ENCODE results near the gene HK1. TPM values are rescaled to one million over a fixed set of nuclear protein-coding genes. Genes with fewer than 3 reads are reported as not detected.

The HK1 gene
- total and polyA plus RNA-seq, 2 of the 13 experiments (the other 11 are each of a cell fraction or from before 2014, with no cell fraction given), result 0.29 to 1.5 TPM

- TF ChIP-seq ZNF629 (CRISPR knock-in tag; conservative IDR thresholded peaks at IDR 0.05) (peak; percentile 75), HDAC2 (CRISPR knock-in tag; IDR thresholded peaks at IDR 0.05) (no peak), SYNCRIP (IDR thresholded peaks at IDR 0.05; ENCODE audit: insufficient read depth, low read depth, low read length) (no peak), ZNF441 (CRISPR knock-in tag; IDR thresholded peaks at IDR 0.05; ENCODE audit: borderline replicate concordance) (peak; percentile 94), ZNF460 (CRISPR knock-in tag; IDR thresholded peaks at IDR 0.05; ENCODE audit: borderline replicate concordance) (no peak), FOXA1 (IDR thresholded peaks at IDR 0.05) (no peak), FOXA1 (CRISPR knock-in tag; IDR thresholded peaks at IDR 0.05) (peak; percentile 33; the same call in 1 of the 2 replicates), GRHL1 (CRISPR knock-in tag; conservative IDR thresholded peaks at IDR 0.05) (no peak), MLXIP (CRISPR knock-in tag; IDR thresholded peaks at IDR 0.05; ENCODE audit: borderline replicate concordance) (no peak), KLF13 (CRISPR knock-in tag; IDR thresholded peaks at IDR 0.05) (no peak), CREBL2 (CRISPR knock-in tag; IDR thresholded peaks at IDR 0.05; ENCODE audit: borderline replicate concordance) (no peak), CEBPG (CRISPR knock-in tag; IDR thresholded peaks at IDR 0.05) (no peak), TCF7 (IDR thresholded peaks at IDR 0.05; ENCODE audit: low read depth) (0 out of 2 replicates have a peak, but pooled peaks have one; percentile 13), ZNF292 (CRISPR knock-in tag; IDR thresholded peaks at IDR 0.05; ENCODE audit: borderline replicate concordance, low read depth) (peak; percentile 44; the same call in 1 of the 2 replicates), ISL2 (CRISPR knock-in tag; IDR thresholded peaks at IDR 0.05) (no peak), ZNF746 (CRISPR knock-in tag; IDR thresholded peaks at IDR 0.05) (peak; percentile 92), FOXP1 (IDR thresholded peaks at IDR 0.05) (no peak), FOXP1 (CRISPR knock-in tag; IDR thresholded peaks at IDR 0.05) (0 out of 2 replicates have a peak, but pooled peaks have one; percentile 9), MEIS2 (CRISPR knock-in tag; IDR thresholded peaks at IDR 0.05) (no peak)
Observed at GRCh38 chr10:69385454-69386350, 107.4 kb downstream of the HK1 start (continued).

Data from HepG2 (cell line).